GM19324 (cell line): Measurements from ENCODE around the gene ZNF844.
"Not testable (repeated sequence)": the region's sequence is repeated elsewhere in the genome, so short reads cannot be mapped to it uniquely, and the experiment has no call there.

ENCODE experiments used
- ATAC-seq: cut with Tn5 transposase; IDR thresholded peaks from one replicate; pipeline ENCODE4 v1.9.1; 2021; ENCODE audit warnings: mild to moderate bottlenecking, moderate library complexity; ENCODE audit not compliant: unreplicated experiment, low FRiP score

ZNF844 gene

DNA sequence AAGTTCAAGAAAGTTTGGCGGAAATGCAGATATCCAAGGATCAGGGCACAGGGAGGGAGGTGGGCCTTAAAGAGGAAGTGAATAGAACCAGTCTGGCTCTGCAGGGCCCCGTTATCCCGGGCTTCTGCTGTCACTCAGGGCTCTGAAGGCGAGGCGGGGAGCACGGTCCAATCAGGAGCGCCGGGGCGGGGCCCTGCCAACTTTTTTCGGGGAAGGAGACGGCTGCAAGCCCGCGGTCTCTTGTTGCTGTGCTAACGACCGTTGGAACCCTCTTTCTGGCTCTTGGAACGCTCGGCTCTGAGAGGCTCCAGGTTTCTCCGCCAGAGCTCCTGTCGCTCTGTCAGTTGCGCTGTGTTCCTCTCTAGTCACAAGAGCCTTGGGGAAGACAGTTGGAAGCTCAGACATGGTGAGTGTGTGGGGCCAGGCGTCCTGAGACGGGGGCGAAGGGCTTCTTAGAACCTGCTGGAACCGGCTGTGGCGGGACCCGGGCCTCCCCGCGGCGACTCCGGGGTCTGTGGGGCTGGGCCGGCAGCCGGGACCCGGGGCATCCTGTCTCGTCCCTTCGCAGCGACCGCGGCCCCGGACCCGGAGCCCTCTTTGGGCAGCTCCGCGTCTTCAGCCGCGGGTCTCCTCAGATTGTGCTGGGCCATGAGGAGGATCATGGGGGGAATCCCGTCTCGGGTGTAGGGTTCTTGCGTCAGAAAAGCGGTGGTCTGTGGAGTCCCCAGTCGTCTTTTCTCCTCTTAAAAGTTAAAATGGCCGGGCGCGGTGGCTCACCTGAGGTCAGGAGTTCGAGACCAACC lies 27.7 kb downstream of the ZNF844 start:
- no peak for ATAC-seq

GRCh38 chr19:12092956-12093355 lies 28.4 kb downstream of the ZNF844 start:
- ATAC-seq = no peak

- ATAC-seq = no peak
These were observed 29.2 kb downstream of the ZNF844 start for GRCh38 chr19:12093777-12094176.

- ATAC-seq = no peak
These were observed 30.7 kb downstream of the ZNF844 start for GRCh38 chr19:12095111-12095790.

GRCh38 chr19:12098040-12098439 lies 33.5 kb downstream of the ZNF844 start:
- ATAC-seq = no peak

DNA sequence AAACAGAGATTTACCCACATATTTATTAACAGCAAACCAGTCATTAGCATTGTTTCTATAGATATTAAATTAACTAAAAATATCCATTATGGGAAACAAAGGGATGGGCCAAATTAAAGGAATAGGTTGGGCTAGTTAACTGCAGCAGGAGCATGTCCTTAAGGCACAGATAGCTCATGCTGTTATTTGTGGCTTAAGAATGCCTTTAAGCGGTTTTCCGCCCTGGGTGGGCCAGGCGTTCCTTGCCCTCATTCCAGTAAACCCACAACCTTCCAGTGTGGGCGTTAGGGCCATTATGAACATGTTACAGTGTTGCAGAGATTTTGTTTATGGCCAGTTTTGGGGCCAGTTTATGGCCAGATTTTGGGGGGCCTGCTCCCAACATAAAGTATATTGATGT lies 39.4 kb downstream of the ZNF844 start:
- ATAC-seq = not testable (repeated sequence)

GRCh38 chr19:12111176-12111575 lies 46.6 kb downstream of the ZNF844 start:
- ATAC-seq = no peak

- no peak for ATAC-seq
These were observed 47.6 kb downstream of the ZNF844 start for GRCh38 chr19:12111943-12112637.

GRCh38 chr19:12112701-12113100 lies 48.2 kb downstream of the ZNF844 start:
- ATAC-seq = no peak

DNA sequence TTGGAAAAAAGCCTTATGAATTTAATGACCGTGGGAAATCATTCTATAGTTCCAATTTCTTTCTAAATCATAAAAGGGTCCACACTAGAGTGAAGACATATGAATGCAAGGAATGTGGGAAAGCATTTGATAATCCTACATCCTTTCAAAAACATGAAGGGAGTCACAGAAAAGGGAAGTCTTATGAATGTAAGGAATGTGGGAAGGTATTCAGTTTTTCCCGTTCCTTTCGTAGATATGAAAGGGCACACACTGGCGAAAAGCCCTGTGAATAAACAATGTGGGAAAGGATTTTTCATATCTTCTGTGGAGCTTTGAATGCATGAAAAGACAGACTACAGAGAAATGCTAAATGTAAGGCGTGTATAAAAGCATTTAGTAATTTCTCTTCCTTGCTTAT lies 48.6 kb downstream of the ZNF844 start:
- no peak for ATAC-seq

GRCh38 chr19:12117201-12117970 lies 52.9 kb downstream of the ZNF844 start:
- no peak for ATAC-seq

DNA sequence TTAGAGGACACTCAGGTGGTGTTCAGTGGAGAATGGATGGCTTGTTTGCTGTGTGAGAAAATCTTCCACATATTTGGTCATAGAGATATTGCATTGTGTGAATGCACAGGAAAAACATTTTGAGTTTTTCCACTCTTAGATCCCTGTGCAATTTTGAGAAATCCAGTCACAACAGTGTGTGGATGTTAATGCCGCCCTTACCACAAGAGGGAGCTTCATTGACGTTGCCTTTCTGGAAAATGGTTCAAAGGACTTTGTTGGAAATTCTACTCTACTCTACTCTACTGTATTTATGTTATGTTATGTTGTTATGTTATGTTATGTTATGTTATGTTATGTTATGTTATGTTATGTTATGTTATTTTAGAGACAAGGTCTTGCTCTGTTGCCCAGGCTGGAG lies 62.2 kb downstream of the ZNF844 start:
- ATAC-seq = no peak
